Progenitor cell of endocrine pancreas (in vitro differentiated cells): ENCODE measurements around the gene ALOX5. TPM values are rescaled to one million over a fixed set of nuclear protein-coding genes. Genes with fewer than 3 reads are reported as not detected.

Experiments used
- DNase-seq: peaks from one replicate; pipeline ENCODE4 v3.0.0; 2021; ENCODE audit warnings: low spot score; ENCODE audit not compliant: unreplicated experiment
- H3K27ac Mint-ChIP-seq: 2 replicates; pipeline ENCODE4 v1.8.0; 2021; ENCODE audit warnings: mild to moderate bottlenecking, moderate library complexity, mixed read lengths
- H3K27me3 Mint-ChIP-seq: 2 replicates; pipeline ENCODE4 v1.8.0; 2021; ENCODE audit warnings: mixed read lengths
- H3K36me3 Mint-ChIP-seq: 2 replicates; pipeline ENCODE4 v1.8.0; 2022; ENCODE audit warnings: mixed read lengths; ENCODE audit not compliant: insufficient read depth
- H3K4me1 Mint-ChIP-seq: 2 replicates; pipeline ENCODE4 v1.8.0; 2021; ENCODE audit warnings: low read depth, mixed read lengths
- H3K4me3 Mint-ChIP-seq: 2 replicates; pipeline ENCODE4 v1.8.0; 2021; ENCODE audit warnings: low read depth, mild to moderate bottlenecking, moderate library complexity, mixed read lengths
- H3K9me3 Mint-ChIP-seq: 2 replicates; pipeline ENCODE4 v1.8.0; 2021; ENCODE audit warnings: low read depth, mixed read lengths
- CTCF ChIP-seq: fragments of 200-600 bp; sonication (generic); IDR thresholded peaks from one replicate; pipeline ENCODE4 v1.5.0; 2021; ENCODE audit warnings: antibody characterized with exemption, mild to moderate bottlenecking; ENCODE audit not compliant: unreplicated experiment
- total RNA-seq: library from RNA; stranded (reverse); gene quantifications from 2 replicates; pipeline ENCODE4 v1.2.1, GENCODE V29; 2021

The ALOX5 gene
- total RNA-seq, 1 donor from 2014 or later: 1.9 TPM

GRCh38 chr10:45370202-45370955 lies 3.6 kb upstream of the ALOX5 start:
- H3K4me3 Mint-ChIP-seq: no peak overlapping the region
- no peaks in the 10 kb centered on the region for H3K36me3 Mint-ChIP-seq
- H3K9me3 Mint-ChIP-seq: peaks cover 3% of the 10 kb centered on the region
- peaks cover 5% of the 10 kb centered on the region for H3K4me1 Mint-ChIP-seq
- H3K27me3 Mint-ChIP-seq: peaks cover 57% of the 10 kb centered on the region
- no peak for TF ChIP-seq CTCF
- no peak for DNase-seq
- no peak overlapping the region for H3K27ac Mint-ChIP-seq

GRCh38 chr10:45371560-45371959 lies 2.5 kb upstream of the ALOX5 start:
- no peak overlapping the region for H3K4me3 Mint-ChIP-seq
- H3K27ac Mint-ChIP-seq: no peak overlapping the region
- no peaks in the 10 kb centered on the region for H3K36me3 Mint-ChIP-seq
- H3K9me3 Mint-ChIP-seq: peaks cover 2% of the 10 kb centered on the region
- no peak for TF ChIP-seq CTCF
- DNase-seq: no peak
- peaks cover 5% of the 10 kb centered on the region for H3K4me1 Mint-ChIP-seq
- H3K27me3 Mint-ChIP-seq: peaks cover 66% of the 10 kb centered on the region

- Mint-ChIP-seq H3K27ac (no peak overlapping the region), H3K4me1 (peaks cover 5% of the 10 kb centered on the region), H3K9me3 (no peaks in the 10 kb centered on the region), H3K27me3 (peaks cover 75% of the 10 kb centered on the region), H3K4me3 (peak overlapping the region; percentile 71), H3K36me3 (no peaks in the 10 kb centered on the region)
- TF ChIP-seq CTCF: no peak
- DNase-seq: no peak
Observed at GRCh38 chr10:45372251-45372951, 1.6 kb upstream of the ALOX5 start.

GRCh38 chr10:45373003-45373575 lies 927 bp upstream of the ALOX5 start:
- no peak for TF ChIP-seq CTCF
- Mint-ChIP-seq H3K36me3 (no peaks in the 10 kb centered on the region), H3K27ac (no peak overlapping the region), H3K4me3 (peak overlapping the region; percentile 71), H3K4me1 (peaks cover 5% of the 10 kb centered on the region), H3K27me3 (peaks cover 82% of the 10 kb centered on the region), H3K9me3 (no peaks in the 10 kb centered on the region)
- DNase-seq: peak; percentile 30

- TF ChIP-seq CTCF: no peak
- DNase-seq: no peak
- no peaks in the 10 kb centered on the region for H3K9me3 Mint-ChIP-seq
- peak overlapping the region; percentile 52 for H3K4me3 Mint-ChIP-seq
- H3K27me3 Mint-ChIP-seq: peaks cover 73% of the 10 kb centered on the region
- H3K4me1 Mint-ChIP-seq: peaks cover 5% of the 10 kb centered on the region
- no peak overlapping the region for H3K27ac Mint-ChIP-seq
- no peaks in the 10 kb centered on the region for H3K36me3 Mint-ChIP-seq
Observed at GRCh38 chr10:45374350-45375052, 485 bp downstream of the ALOX5 start.
